ENCODE data around the gene POF1B.

DNA sequence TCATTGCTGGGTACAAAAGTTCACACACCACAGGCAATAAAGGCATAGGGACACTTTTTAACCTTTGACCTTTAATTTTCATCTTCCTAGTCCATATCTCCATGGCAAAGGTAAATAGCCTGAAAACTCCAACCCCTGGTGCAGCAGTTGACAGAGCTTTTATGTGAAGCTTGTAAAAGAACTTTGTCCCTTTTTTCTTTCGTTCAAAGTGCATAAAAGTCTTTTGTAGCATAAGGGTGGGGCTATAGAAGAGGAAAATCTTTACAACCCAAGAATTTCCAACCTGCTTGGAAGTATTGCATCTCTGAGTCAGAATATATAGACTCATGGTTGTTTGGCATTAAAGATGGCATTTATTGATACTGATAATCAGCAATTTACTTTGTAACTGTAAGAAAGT, 20.4 kb downstream of the POF1B start:
- TF ChIP-seq MXI1 (conservative IDR thresholded peaks at IDR 0.05; ENCODE audit: poor library complexity, severe bottlenecking) (no peak), CTCF (IDR thresholded peaks at IDR 0.05; ENCODE audit: poor library complexity, severe bottlenecking) (no peak), EZH2 (IDR thresholded peaks at IDR 0.05; ENCODE audit: borderline replicate concordance, insufficient read depth, low read length, poor library complexity, severe bottlenecking) (no peak), TAF1 (IDR thresholded peaks at IDR 0.05; ENCODE audit: low read depth) (no peak)

Data from neural cell (in vitro differentiated cells).